ENCODE data around the gene VEGFC.

- TF ChIP-seq SUZ12 (IDR thresholded peaks at IDR 0.05) (no peak), ZNF384 (IDR thresholded peaks at IDR 0.05) (no peak), HDGF (IDR thresholded peaks at IDR 0.05; ENCODE audit: borderline replicate concordance) (no peak), LEF1 (IDR thresholded peaks at IDR 0.05; ENCODE audit: borderline replicate concordance) (no peak), ELF4 (IDR thresholded peaks at IDR 0.05) (no peak), BHLHE40 (IDR thresholded peaks at IDR 0.05; ENCODE audit: borderline replicate concordance) (no peak), FOXM1 (IDR thresholded peaks at IDR 0.05; ENCODE audit: borderline replicate concordance) (no peak), ARNT (IDR thresholded peaks at IDR 0.05) (no peak), L3MBTL2 (conservative IDR thresholded peaks at IDR 0.05) (no peak), SP1 (IDR thresholded peaks at IDR 0.05) (no peak)
These were observed 11.0 kb downstream of the VEGFC start for GRCh38 chr4:176781739-176782100.
